OCI-LY7 (cell line): ENCODE measurements around the gene GAS2L2. TPM values are rescaled to one million over a fixed set of nuclear protein-coding genes. Genes with fewer than 3 reads are reported as not detected.

Experiments used
- BruUV-seq: library from RNA; stranded (reverse); fragments of 400-500 nt; replicated peaks from 2 replicates; lab custom pipeline; 2021; lab: Mats Ljungman, UMichigan
- CTCF ChIA-PET: fragments of 300-600 bp; sonication (Branson Sonifier 250); formaldehyde crosslinking; loops from one replicate; lab custom pipeline; 2022; ENCODE audit warnings: antibody characterized with exemption; ENCODE audit not compliant: unreplicated experiment; lab: Charles Lee
- POLR2A ChIA-PET: fragments of 300-600 bp; sonication (Branson Sonifier 250); formaldehyde crosslinking; loops from one replicate; lab custom pipeline; 2022; ENCODE audit warnings: antibody characterized with exemption; lab: Charles Lee
- DNase-seq: peaks from one replicate; pipeline ENCODE4 v3.0.0-alpha.2; 2015; ENCODE audit warnings: low spot score
- H2AFZ ChIP-seq: fragments of 200-600 bp; sonication (generic), shearing (Covaris generic); 2 replicates; pipeline ENCODE4 v1.6.1; 2014; ENCODE audit warnings: mild to moderate bottlenecking, antibody characterized with exemption, low read length, moderate library complexity
- H3K27ac ChIP-seq: fragments of 200-600 bp; sonication (generic); 2 replicates; pipeline ENCODE4 v1.5.1; 2014; ENCODE audit warnings: mixed run types, low read depth, mild to moderate bottlenecking, moderate library complexity, low read length, inconsistent platforms; ENCODE audit not compliant: poor library complexity, severe bottlenecking
- H3K36me3 ChIP-seq: fragments of 200-600 bp; sonication (generic); 2 replicates; pipeline ENCODE4 v1.6.1; 2014; ENCODE audit warnings: mild to moderate bottlenecking, antibody characterized with exemption, low read length, moderate library complexity, mixed read lengths; ENCODE audit not compliant: insufficient read depth
- H3K4me1 ChIP-seq: fragments of 200-600 bp; sonication (generic); 2 replicates; pipeline ENCODE4 v1.5.1; 2014; ENCODE audit warnings: mild to moderate bottlenecking, low read length; ENCODE audit not compliant: insufficient read depth, poor library complexity, severe bottlenecking
- H3K4me2 ChIP-seq: fragments of 200-600 bp; sonication (generic); 2 replicates; pipeline ENCODE4 v1.6.1; 2014; ENCODE audit warnings: mild to moderate bottlenecking, low read length
- H3K4me3 ChIP-seq: fragments of 200-600 bp; sonication (generic); 2 replicates; pipeline ENCODE4 v1.5.1; 2014; ENCODE audit warnings: mild to moderate bottlenecking, low read depth, low read length; ENCODE audit not compliant: poor library complexity, severe bottlenecking
- H3K79me2 ChIP-seq: fragments of 200-600 bp; sonication (generic); 2 replicates; pipeline ENCODE4 v1.6.1; 2016; ENCODE audit warnings: low read depth, mild to moderate bottlenecking, low read length, moderate library complexity, mixed read lengths; ENCODE audit not compliant: insufficient read depth
- H3K9me2 ChIP-seq: fragments of 200-600 bp; sonication (generic); 2 replicates; pipeline ENCODE4 v1.6.1; 2016; ENCODE audit warnings: mild to moderate bottlenecking, low read length, mixed read lengths; ENCODE audit not compliant: insufficient read depth
- H3K9me3 ChIP-seq: fragments of 200-600 bp; sonication (generic); 2 replicates; pipeline ENCODE4 v1.6.1; 2014; ENCODE audit warnings: mild to moderate bottlenecking, mixed run types, low read length, mixed read lengths
- H4K20me1 ChIP-seq: fragments of 200-600 bp; sonication (generic); 2 replicates; pipeline ENCODE4 v1.6.1; 2014; ENCODE audit warnings: mild to moderate bottlenecking, antibody characterized with exemption, low read length, moderate library complexity, mixed read lengths; ENCODE audit not compliant: insufficient read depth
- CTCF ChIP-seq: fragments of 200-600 bp; sonication (generic); conservative IDR thresholded peaks from 2 replicates; pipeline ENCODE4 v1.5.1; 2014; ENCODE audit warnings: mild to moderate bottlenecking, antibody characterized with exemption, low read length, moderate library complexity, mixed read lengths
- EZH2phosphoT487 ChIP-seq: fragments of 200-600 bp; sonication (generic); IDR thresholded peaks from 2 replicates; pipeline ENCODE4 v1.6.1; 2018; ENCODE audit warnings: low read depth, borderline replicate concordance, mild to moderate bottlenecking, mixed run types, antibody characterized with exemption, low read length, moderate library complexity, mixed read lengths
- intact Hi-C: fragments of 100-400 bp; cut with micrococcal nuclease; formaldehyde crosslinking; loops from one replicate; pipeline ENCODE4 v1.10.0; 2022; ENCODE audit not compliant: unreplicated experiment
- total RNA-seq, 2 experiments: library from RNA; depleted of rRNA in 1 of 2; stranded (reverse); fragments of >200 nt in 1 of 2; shearing (Covaris generic) in 1 of 2; gene quantifications; 2 replicates each; pipeline ENCODE4 v1.2.3, GENCODE V29; 2014 to 2022

GAS2L2 gene
- total RNA-seq, 2 experiments from 2014 or later = 0.21 TPM; not detected in 1

GRCh38 chr17:35716173-35716572, 36.9 kb downstream of the GAS2L2 start:
- no TSS peak for BruUV-seq
- CTCF ChIA-PET = no interaction called here
- intact Hi-C loops = no loop called here
- no peaks in the 10 kb centered on the region for H3K9me2 ChIP-seq
- H2AFZ ChIP-seq = no peak overlapping the region
- H3K27ac ChIP-seq = no peak overlapping the region
- H3K79me2 ChIP-seq = no peaks in the 10 kb centered on the region
- H3K4me3 ChIP-seq = no peak overlapping the region
- peaks cover 5% of the 10 kb centered on the region for H3K4me1 ChIP-seq
- no peak for DNase-seq
- peaks cover 40% of the 10 kb centered on the region for H3K36me3 ChIP-seq
- no peak overlapping the region for H3K4me2 ChIP-seq
- H4K20me1 ChIP-seq = 0 out of 2 replicates have a peak, but pooled peaks cover 3% of the 10 kb centered on the region
- no peaks in the 10 kb centered on the region for H3K9me3 ChIP-seq
- POLR2A ChIA-PET = no interaction called here
- TF ChIP-seq CTCF (no peak), EZH2phosphoT487 (no peak)

- H3K4me3 ChIP-seq = no peak overlapping the region
- TF ChIP-seq CTCF (no peak), EZH2phosphoT487 (no peak)
- DNase-seq = no peak
- H3K36me3 ChIP-seq = peaks cover 48% of the 10 kb centered on the region
- POLR2A ChIA-PET = no interaction called here
- no peak overlapping the region for H3K4me2 ChIP-seq
- no peak overlapping the region for H2AFZ ChIP-seq
- CTCF ChIA-PET = no interaction called here
- H3K4me1 ChIP-seq = peaks cover 5% of the 10 kb centered on the region
- H3K27ac ChIP-seq = no peak overlapping the region
- intact Hi-C loops = no loop called here
- no peaks in the 10 kb centered on the region for H3K79me2 ChIP-seq
- no peaks in the 10 kb centered on the region for H3K9me3 ChIP-seq
- BruUV-seq = no TSS peak
- H4K20me1 ChIP-seq = 0 out of 2 replicates have a peak, but pooled peaks cover 3% of the 10 kb centered on the region
- H3K9me2 ChIP-seq = no peaks in the 10 kb centered on the region
Measured at GRCh38 chr17:35715416-35715815, 37.6 kb downstream of the GAS2L2 start.

GRCh38 chr17:35714988-35715387, 38.1 kb downstream of the GAS2L2 start:
- H4K20me1 ChIP-seq = 0 out of 2 replicates have a peak, but pooled peaks cover 3% of the 10 kb centered on the region
- H3K36me3 ChIP-seq = peaks cover 50% of the 10 kb centered on the region
- BruUV-seq = no TSS peak
- H3K4me1 ChIP-seq = peaks cover 7% of the 10 kb centered on the region
- H3K9me3 ChIP-seq = no peaks in the 10 kb centered on the region
- H3K27ac ChIP-seq = no peak overlapping the region
- DNase-seq = no peak
- no peak overlapping the region for H3K4me3 ChIP-seq
- H3K4me2 ChIP-seq = no peak overlapping the region
- ChIA-PET POLR2A (no interaction called here), CTCF (no interaction called here)
- intact Hi-C loops = no loop called here
- H2AFZ ChIP-seq = no peak overlapping the region
- no peaks in the 10 kb centered on the region for H3K79me2 ChIP-seq
- no peaks in the 10 kb centered on the region for H3K9me2 ChIP-seq
- TF ChIP-seq CTCF (no peak), EZH2phosphoT487 (no peak)
